GM12865 (cell line): ENCODE results near the gene NPFFR1.

ENCODE experiments used
- DNase-seq: peaks from one replicate; pipeline ENCODE4 v3.0.0; 2010; ENCODE audit warnings: low read depth
- H3K4me3 ChIP-seq: 2 replicates; pipeline ENCODE4 v1.5.1; 2011; ENCODE audit warnings: mild to moderate bottlenecking, low read depth, low read length, control low read depth
- CTCF ChIP-seq: IDR thresholded peaks from 2 replicates; pipeline ENCODE4 v1.5.1; 2011; ENCODE audit warnings: low read length, control low read depth, low read depth, inconsistent platforms; ENCODE audit not compliant: insufficient read depth; ENCODE audit errors: missing control alignments

NPFFR1 gene

GRCh38 chr10:70328018-70328417 lies 44.2 kb upstream of the NPFFR1 start:
- no peak for DNase-seq
- H3K4me3 ChIP-seq = no peak overlapping the region
- no peak for TF ChIP-seq CTCF

GRCh38 chr10:70324951-70325781 lies 41.4 kb upstream of the NPFFR1 start:
- DNase-seq = no peak
- no peak overlapping the region for H3K4me3 ChIP-seq

GRCh38 chr10:70324339-70324861 lies 40.6 kb upstream of the NPFFR1 start:
- TF ChIP-seq CTCF = no peak
- peak; percentile 27 for DNase-seq
- H3K4me3 ChIP-seq = no peak overlapping the region

More at GRCh38 chr10:70324951-70325781, 41.4 kb upstream of the NPFFR1 start:
- no peak for TF ChIP-seq CTCF

GRCh38 chr10:70323697-70324338 lies 40.0 kb upstream of the NPFFR1 start:
- TF ChIP-seq CTCF = no peak
- no peak for DNase-seq
- no peak overlapping the region for H3K4me3 ChIP-seq

- no peak for DNase-seq
- H3K4me3 ChIP-seq = no peak overlapping the region
- TF ChIP-seq CTCF = no peak
These were observed 39.4 kb upstream of the NPFFR1 start for GRCh38 chr10:70323138-70323696.

- no peak overlapping the region for H3K4me3 ChIP-seq
- no peak for DNase-seq
- TF ChIP-seq CTCF = no peak
These were observed 38.4 kb upstream of the NPFFR1 start for GRCh38 chr10:70321897-70322890.
